GM21619 (cell line): ENCODE measurements around the gene CACNA2D3.

Experiments
- ATAC-seq: cut with Tn5 transposase; IDR thresholded peaks from one replicate; pipeline ENCODE4 v1.9.1; 2021; ENCODE audit not compliant: unreplicated experiment

The CACNA2D3 gene

DNA sequence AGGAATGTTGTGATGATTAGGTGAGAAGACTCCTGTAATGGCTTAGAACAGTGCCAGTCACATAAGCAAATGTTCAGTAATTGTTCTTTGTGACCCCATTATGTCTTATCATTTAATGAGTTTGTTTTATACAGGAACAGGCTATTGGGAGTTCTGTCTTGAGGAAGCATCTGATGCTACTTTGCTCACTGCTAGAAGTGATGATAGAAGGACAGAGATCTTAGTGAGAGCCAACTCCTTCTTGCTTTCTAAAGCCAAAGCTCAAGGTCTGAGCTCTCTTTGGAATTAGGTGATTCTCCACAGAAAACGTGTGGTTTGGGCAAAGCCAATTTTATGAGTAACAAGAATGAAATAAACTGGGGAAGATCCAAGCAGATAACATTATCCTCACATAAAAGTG lies 590.7 kb downstream of the CACNA2D3 start:
- no peak for ATAC-seq

DNA sequence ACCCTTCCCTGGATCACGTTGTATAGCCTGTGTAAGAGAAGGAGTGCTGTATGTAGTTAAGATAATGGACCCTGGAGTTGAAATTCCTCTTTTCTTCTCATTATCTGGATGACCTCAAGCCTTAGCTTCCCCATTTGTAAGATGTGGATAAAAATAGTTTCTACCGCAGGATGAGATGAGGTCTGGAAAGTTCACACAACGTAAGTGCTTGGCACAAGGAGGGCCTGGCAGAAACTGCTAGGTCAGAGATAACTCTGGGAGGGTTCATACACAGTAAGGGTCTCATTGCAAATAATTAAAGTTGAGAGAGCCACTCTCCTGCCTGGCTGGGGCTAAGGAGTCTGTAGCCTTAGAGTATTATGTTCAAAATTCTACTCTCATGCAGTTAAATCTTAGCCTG lies 591.1 kb downstream of the CACNA2D3 start:
- no peak for ATAC-seq

DNA sequence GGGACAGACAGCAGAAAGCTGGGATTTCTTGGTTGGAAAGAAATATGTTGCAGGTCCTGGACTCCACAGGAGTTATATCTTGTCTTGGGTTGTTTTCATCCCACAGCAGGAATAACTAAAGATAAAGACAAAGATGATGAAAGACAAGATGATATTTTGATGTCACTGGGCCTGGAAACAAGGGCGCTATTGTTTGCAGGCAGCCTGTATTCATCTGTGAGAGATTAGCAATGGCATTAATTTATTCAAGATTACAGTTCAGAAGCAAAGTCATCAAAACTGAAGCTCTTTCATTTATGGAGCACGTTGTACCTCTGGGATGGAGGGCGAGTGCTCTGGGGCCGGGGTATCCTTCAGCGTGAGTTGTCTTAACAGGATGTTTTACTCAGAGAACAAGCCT lies 591.7 kb downstream of the CACNA2D3 start:
- no peak for ATAC-seq

DNA sequence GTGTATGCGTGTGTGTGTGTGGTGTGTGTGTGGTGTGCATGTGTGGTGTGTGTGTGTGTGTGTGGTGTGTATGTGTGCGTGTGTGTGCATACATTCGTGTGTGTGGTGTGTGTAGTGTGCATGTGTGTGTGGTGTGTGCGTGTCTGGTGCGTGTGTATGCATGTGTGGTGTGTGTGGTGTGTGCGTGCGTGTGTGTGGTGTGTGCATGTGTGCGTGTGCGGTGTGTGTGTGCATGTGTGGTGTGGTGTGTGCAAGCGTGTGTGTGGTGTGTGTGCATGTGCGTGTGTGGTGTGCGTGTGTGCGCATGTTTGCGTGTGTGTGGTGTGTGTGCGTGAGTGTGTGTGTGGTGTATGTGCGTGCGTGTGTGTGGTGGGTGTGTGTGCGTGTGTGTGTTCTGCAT lies 595.2 kb downstream of the CACNA2D3 start:
- no peak for ATAC-seq

DNA sequence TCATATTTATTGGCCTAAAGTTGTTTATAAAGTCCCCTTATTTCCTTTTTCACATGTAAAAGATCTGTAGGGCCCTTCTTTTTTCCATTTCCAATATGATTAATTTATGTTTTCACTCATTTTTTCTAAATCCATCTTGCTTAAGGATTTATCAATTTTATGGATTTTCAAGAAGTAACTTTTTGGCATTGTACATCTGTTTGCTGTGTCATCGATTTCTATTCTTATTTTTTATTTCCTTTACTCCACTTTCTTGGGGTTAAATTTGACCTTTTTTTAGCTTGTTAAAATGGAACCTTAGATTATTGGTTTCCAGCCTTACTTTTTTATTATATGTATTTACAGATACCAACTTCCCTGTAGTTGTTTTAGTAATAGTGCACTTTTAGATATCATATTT lies 597.6 kb downstream of the CACNA2D3 start:
- ATAC-seq, result no peak

DNA sequence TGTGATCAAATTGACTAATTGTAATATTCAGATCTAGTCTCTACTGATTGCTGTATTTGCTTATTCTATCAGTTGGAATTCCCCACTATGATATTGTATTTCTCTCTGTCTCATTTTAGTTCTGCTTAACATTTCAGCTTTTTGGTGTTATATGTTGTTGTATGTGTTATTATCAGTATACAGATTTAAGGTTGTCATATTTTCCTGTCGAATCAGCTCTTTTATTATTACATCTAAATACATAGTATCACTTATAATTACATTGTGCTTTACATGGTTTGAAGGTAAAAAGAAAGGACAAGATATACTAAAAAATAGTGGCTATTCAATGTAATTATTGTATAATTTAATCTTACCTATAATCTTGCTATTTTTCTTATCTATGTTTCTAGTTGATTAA lies 598.3 kb downstream of the CACNA2D3 start:
- ATAC-seq, result no peak

DNA sequence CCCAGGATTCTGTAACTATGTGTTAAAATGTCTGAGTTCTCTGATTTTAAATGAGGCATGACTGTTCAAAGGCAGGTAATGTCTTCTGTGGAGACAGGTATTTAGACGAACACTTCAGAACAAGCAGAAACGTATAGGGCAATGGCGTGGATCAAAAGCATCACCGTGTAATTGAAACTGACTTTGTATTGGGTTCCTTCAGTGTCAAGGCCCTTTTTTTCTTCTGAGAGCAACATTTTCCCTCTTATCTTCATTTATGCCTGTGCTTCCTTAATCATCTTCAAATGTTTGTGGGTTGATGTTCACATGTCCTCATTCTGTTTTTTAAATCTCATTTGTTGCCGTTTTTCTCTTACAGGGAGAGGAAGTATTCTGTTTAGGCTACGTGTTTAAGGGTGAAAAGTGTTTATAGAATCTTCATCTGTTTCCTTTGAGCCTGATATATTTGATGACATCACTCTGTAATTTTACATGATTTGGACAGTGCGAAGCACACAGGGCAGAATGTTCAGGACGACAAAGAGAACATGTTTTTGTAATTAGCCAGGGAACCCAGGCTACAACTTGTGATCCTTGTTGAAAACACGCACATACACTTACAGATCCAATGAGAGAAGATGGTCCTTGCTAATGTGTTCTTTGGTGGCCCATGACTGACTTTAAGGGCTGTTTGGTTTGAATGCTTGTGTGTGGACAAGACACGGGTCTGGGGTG lies 609.5 kb downstream of the CACNA2D3 start:
- ATAC-seq, result no peak

DNA sequence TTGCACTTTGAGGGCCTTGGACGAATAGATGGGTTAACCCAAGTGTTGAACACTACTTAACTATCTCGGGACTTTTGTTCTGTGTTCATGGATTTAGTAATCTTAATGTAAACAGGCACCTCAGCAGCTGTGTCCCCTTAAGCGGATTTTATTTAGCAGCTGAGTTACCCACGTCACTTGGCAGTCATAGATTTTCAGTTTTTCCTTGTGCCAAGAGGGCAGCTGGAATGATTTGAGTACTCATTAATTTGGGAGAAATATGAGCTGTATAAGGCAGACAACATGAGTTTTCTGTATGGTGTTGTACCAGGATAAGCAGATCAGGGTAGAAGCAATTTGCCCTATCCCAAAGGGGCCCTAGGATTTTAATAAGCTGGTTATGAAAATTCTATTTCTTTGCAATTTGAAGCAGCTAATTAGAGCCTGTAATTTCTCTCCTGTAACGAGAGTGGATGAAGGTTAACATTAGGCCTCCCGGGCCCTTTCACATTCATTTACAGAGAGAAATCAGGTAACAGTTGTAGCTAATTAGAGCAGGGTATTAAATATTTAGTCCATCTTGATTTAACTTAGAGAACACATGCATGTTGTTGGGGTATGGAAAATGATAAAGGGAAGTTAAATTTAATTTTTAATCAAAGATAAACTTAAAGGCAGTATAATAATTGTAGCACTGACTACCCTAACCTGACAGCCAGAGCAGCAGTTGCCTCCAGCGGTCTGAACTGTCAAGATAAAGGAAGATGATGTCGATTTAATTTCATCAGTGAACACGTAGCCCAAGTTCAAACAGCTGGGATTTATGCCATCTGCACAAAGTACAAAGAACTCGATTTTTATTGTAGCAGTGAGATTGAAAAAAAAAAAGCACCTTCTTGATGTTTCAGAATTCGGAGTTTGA lies 611.0 kb downstream of the CACNA2D3 start:
- ATAC-seq, result no peak

DNA sequence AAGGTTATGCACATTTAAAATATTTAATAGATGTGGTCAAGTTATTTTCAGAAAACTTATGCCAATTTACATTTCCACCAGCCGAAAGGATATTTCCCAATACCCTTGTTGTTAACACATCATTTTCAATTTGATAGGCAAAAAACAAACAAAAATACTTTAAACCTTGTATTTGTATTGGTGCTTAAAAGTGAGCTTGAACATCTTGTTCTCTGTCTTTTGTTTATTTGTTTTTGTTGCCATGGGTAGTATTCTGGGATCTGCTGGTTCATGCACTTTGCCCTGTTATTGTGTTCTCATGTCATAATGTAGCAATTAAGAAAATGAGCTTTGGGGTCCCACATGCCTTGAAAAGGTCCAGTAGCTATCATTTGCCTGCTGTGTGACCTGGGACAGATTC lies 614.1 kb downstream of the CACNA2D3 start:
- no peak for ATAC-seq

DNA sequence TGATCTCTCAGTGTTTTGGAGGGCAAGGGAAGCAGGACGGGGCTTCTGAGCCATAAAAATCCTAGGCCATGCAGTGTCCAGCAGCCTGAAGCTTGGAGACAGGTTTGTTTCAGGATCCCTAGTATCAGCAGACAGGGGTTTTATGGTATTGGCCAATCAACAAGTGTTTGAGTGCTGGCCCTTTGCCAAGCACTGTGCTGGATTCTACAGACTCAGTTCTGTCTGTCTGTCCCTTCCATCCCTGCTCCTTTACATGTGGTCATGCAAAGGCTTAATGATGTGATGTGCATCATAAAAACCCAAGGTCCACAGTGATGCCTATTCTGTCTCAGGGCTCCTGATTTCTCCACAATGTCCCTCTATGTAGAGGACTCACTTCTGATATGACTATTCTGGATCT lies 621.4 kb downstream of the CACNA2D3 start:
- ATAC-seq, result no peak

DNA sequence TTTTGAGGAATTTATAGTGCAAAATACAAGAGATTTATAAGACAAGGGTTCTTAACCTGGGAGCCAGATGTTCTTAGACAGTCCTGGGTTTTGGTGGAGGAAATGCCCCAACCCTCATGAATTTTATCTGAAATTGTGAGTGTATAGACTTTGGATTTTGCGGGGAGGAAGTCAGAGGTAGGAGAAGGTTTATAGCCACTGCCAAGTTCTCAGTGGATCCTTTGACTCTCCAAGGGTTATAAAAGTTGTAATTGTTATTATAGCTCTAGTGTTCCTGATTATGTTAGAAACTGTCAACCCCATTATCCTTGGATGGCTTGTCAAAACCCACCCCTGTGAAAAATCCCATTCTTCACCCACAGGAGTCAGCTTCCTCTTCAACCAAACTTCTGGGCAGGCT lies 621.9 kb downstream of the CACNA2D3 start:
- ATAC-seq, result no peak

DNA sequence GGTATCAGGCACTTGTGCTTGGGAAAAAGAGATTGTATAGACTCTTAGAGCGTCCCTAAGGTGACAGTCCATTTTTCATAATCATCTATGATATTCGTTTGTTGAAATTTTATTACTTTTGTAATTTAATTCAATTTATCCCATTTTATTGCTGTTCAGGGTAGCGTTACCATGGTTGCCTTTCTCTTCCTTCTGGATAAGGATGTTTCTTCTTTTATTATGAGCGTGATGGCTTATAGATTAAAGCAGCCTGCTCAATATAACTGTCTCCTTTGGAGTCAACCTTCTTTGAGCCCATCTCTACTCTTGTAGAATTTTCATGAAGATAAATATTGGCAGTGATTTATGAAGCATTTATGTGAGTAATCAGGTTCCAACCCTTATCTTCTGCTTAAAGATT lies 623.5 kb downstream of the CACNA2D3 start:
- ATAC-seq, result no peak

DNA sequence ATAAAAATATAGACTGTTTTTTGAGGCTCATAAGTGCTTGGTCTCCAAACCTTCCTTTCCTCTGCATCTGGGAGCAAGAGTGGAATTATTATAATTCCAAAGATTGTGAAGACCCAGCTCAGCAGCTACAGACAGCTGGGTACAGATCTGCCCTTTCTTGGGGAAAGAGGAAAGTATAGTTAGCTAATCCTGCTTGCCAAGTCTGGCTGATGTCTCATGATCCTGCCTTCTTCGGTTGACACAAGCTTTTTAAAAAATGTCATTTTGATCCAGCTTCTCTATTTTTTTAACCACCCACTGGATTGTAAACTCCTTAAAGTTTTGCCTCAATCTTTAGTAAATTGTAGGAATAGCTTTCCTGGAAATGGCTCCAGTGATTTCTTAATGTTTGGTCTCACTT lies 624.4 kb downstream of the CACNA2D3 start:
- ATAC-seq, result no peak

DNA sequence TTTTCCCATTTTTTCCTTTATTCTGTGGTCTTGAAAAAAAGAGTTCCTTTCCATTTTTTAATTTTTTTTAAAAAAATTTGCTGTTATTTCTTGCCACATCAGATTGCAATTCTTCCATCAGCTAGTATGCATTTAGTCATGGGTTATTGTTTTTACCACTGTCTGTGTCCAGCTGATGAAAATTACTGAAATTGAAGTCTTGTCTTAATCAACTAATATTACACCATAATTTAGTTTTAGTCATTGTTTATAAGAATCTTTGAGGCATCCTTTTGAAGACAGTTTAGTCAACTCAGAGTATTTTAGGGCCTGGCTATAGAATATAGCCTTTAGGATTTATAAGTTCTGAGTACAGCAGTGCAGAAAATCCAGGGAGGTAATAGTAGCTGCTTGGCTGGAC lies 633.4 kb downstream of the CACNA2D3 start:
- ATAC-seq, result no peak

DNA sequence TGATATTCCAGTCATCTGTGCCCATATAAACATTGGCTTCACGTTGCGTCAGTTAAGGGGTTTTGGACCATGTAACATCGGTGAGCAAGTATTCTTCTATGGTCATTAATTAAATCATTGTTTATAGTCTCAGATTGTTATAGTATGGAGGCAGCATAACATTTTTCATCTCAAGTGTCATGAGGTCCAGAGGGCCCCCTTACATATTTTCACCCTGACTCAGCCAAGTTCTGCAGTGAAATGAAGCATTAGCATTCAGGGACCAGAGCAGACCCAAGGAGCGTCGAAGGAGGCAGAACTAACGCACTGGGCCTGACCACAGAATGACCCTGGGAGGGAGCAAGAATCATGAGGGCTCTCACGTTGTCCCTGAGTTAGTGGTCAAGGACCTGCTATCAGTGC lies 634.0 kb downstream of the CACNA2D3 start:
- no peak for ATAC-seq

DNA sequence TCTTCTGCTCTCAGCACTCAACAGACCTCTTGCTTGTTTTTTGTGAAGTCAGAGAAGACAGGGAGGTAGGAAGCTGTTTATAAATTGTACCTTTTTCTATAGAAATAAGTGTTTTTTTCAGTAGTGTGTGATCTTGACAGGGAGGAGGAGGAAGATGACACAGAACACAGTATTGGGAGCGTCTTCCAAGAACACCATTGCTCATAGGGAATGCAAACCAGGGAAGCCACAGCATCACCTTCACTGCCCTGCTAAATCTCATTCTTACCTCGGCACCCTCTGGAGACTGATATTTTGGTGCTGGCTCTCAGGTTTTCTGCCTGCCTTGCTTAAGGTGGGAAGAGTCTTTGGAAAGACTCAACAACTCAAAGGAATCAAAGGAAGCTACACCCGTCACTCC lies 636.1 kb downstream of the CACNA2D3 start:
- ATAC-seq, result no peak

DNA sequence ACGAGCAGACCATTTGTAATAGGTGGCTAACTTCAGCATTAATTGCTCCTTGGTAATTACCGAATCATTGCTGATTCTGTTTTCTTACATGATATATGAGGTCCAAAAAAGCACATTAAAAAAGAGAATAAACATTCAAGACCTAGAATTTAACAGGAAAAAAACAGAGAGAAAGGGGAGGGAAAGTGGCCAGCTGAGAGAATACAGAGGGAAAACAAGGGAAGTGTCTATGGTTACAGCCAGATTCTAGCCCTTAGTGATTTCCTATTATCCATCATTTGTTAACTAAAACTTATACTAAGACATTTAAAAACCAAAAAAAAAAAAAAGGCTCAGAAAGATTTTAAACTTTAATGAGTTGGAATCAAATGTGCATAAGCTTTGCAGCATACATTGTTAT lies 636.8 kb downstream of the CACNA2D3 start:
- no peak for ATAC-seq

DNA sequence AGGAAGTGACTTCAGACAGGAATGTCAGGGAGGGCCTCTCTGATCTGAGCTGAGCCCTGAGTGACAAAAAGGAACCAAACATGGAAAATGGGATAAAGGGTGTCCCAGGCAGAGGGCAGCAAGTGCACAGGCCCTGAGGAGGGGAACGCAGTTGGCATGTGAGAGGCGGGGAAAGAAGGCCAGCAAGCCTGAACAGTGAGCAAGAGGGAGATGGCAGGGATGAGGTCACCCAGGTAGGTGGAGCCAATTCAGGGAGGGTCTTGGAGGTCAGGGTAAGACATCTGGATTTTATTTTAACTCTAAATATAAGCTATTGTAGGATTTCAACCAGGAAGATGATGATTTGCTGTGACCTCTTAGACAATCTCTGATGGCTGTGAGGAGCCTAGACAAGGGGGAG lies 637.8 kb downstream of the CACNA2D3 start:
- ATAC-seq, result no peak

DNA sequence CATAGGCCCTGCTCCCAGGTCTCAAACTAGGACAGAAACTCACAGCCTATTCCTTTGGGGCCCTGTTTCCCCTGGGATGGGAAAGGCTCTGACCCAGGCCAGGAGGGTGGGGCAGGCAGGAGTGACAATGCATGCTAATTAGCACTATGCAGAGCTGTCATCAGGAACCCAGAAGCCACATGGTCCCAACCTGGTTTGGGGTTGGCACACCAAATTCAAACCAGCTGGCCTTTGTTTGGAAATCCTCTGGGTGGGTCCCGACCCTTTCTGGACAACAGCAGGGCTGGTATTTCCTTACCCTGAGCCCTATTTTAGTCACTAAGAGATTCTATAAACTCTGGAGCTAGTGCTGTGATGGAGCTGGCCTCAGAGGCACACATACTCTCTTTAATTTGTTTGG lies 639.3 kb downstream of the CACNA2D3 start:
- no peak for ATAC-seq

DNA sequence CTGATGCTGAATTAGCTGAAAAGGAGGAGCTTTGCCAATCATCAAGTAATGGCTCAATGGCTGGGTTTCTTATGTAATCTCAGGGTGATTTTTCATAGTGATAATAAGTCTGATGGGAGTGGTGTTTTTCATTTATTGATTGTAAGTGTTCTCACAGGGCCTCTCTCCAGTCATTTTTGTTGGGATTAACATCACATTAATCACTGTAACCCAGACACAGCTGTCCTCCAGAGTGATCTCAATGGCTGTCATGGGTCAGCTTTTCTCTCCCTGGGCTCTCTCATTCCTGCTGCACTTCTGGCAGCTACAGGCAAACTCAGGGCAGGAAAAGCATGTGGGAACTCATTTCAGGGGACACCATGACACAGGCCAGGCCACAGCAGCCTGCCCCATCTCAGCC lies 642.6 kb downstream of the CACNA2D3 start:
- no peak for ATAC-seq

DNA sequence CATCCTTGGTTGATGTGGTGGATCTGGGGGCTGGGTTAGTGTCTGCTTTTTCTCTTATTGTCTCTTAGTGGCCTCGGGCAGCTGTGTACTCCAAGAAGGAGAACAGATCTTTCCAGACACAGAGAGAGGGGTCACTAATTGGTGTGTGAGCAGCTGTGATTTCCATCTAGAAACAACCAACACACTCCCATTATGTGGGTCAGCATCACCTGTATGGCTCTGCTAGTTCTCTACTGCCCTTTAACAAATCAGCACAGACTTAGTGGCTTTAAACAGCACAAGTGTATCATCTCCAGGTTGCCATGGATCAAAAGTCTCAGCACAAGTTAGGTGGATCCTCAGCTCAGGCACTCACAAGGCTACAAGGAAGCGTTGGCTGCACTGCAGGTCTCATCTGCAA lies 648.7 kb downstream of the CACNA2D3 start:
- no peak for ATAC-seq

DNA sequence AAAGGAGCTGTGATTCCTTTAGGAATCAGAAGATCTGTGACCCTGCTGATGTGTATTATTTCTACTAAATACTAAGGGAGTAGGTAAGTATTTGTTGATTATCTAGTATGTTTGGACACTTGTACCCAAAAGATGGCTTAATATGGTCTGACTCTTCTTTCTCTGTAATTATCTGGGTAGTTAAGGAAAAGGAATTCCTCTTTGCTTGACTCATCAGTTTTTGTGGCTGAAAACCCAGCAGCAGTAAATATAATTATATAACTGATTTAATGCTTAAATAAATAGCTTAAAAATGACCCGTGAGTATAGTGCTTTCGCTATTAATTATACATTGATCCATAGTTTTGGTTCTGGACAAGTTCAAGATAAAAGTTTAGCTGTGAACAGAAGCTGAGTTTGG lies 649.7 kb downstream of the CACNA2D3 start:
- no peak for ATAC-seq

DNA sequence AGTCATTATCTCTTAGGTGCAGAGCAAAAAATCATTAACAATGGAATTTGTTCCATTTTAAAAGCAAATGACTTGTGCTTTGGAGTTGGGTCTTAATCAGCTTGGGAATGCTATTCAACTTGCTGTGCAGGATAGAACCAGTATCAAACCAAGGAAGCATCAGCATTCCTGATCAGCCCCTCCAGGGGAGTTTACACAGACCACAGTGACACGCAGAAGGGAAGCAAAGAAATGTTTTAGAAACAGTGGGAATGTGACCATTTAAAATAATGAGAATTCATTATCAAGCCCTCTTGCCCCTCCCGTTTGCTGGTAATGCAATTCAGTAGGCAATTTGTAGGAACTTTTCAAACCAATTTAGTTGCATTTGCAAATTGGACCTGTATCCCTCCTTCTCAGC lies 650.4 kb downstream of the CACNA2D3 start:
- ATAC-seq, result no peak
